ENCODE measurements around the gene SEC14L6.

Gene SEC14L6

DNA sequence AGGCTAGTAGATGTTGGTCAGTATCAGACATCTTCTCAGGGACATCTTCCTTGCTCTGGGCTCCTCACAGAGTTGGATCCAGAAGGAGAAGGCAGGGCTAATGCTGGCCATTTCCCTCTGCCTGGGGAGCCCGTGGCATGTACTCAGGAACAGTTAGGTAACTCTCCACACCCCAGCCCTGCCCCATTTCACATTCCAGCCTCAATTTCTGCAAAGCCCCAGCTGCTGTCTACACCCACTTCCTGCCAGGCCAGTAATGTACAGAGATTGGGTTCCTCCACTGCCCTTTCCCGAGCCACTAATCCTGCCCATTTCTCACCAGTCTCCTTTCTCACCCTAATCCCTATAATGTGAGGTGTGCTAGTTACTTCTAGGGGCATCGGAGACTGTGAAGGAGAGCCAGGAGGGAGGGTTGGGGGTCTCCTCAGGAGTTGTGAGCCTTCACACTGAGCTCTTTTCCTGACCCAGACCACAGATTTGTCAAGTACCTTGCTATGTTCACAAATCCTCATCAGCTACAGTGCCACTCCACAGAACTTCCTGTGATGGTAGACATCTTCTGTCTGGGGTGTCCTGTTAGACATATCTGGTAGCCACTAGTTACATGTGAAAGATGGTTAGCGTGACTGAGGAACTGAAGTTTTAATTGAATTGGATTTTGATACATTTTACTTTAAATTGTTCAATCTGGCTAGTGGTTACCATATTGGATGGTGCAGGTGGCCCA lies 73.4 kb downstream of the SEC14L6 start:
- no peak for DNase-seq (ENCODE audit: low read depth)
- no peak overlapping the region for H3K4me3 ChIP-seq (ENCODE audit: low read depth, low read length)

Measured in skeletal muscle cell (primary cell).